ENCODE results near the gene HMCN2. TPM values are rescaled to one million over a fixed set of nuclear protein-coding genes. Genes with fewer than 3 reads are reported as not detected.

HMCN2 gene
- total and polyA plus RNA-seq, 4 donors: 0.25 to 14.8 (median 4.6) TPM

- H3K27me3 ChIP-seq (ENCODE audit: control insufficient read depth in 1 of 2, insufficient read depth in 2 of 2, low read length in 1 of 2): no peaks in the 10 kb centered on the region
- peak in 1 of 2 donors; percentile 26 for DNase-seq
- no peak overlapping the region for H3K4me3 ChIP-seq (ENCODE audit: low read length in 2 of 2)
- 52 to 57% methylated on average over 14 of the region's 14 CpGs for WGBS, 2 donors
- H3K36me3 ChIP-seq (ENCODE audit: control insufficient read depth in 1 of 2, insufficient read depth in 2 of 2, low read length in 1 of 2): no peaks in the 10 kb centered on the region
- intact Hi-C loops (cut with DNase I): no loop called here
- no peak for ATAC-seq (ENCODE audit: low FRiP score)
- H3K27ac ChIP-seq (ENCODE audit: low read depth in 1 of 2, low read length in 2 of 2): no peak overlapping the region
- H3K4me1 ChIP-seq (ENCODE audit: control insufficient read depth in 1 of 2, insufficient read depth in 2 of 2, low read length in 2 of 2): no peaks in the 10 kb centered on the region
- no peaks in the 10 kb centered on the region for H3K9me3 ChIP-seq (ENCODE audit: control insufficient read depth, low read length)
Measured at GRCh38 chr9:130311408-130312140, 46.0 kb downstream of the HMCN2 start.

GRCh38 chr9:130313103-130313858 is 47.7 kb downstream of the HMCN2 start:
- intact Hi-C loops (cut with DNase I): no loop called here
- Histone ChIP-seq H3K36me3 (ENCODE audit: control insufficient read depth in 1 of 2, insufficient read depth in 2 of 2, low read length in 1 of 2) (no peaks in the 10 kb centered on the region), H3K27me3 (ENCODE audit: control insufficient read depth in 1 of 2, insufficient read depth in 2 of 2, low read length in 1 of 2) (no peaks in the 10 kb centered on the region), H3K27ac (ENCODE audit: low read depth in 1 of 2, low read length in 2 of 2) (no peak overlapping the region), H3K4me1 (ENCODE audit: control insufficient read depth in 1 of 2, insufficient read depth in 2 of 2, low read length in 2 of 2) (no peaks in the 10 kb centered on the region), H3K9me3 (ENCODE audit: control insufficient read depth, low read length) (no peaks in the 10 kb centered on the region), H3K4me3 (ENCODE audit: low read length in 2 of 2) (no peak overlapping the region)
- WGBS, 2 donors: 81 to 84% methylated on average over 14 to 16 of the region's 16 CpGs
- ATAC-seq (ENCODE audit: low FRiP score): peak; percentile 36
- peak in 1 of 2 donors; percentile 35 for DNase-seq

- ATAC-seq (ENCODE audit: low FRiP score): no peak
- no peak for DNase-seq
- Histone ChIP-seq H3K27ac (ENCODE audit: low read depth in 1 of 2, low read length in 2 of 2) (no peak overlapping the region), H3K4me3 (ENCODE audit: low read length in 2 of 2) (no peak overlapping the region), H3K9me3 (ENCODE audit: control insufficient read depth, low read length) (no peaks in the 10 kb centered on the region), H3K27me3 (ENCODE audit: control insufficient read depth in 1 of 2, insufficient read depth in 2 of 2, low read length in 1 of 2) (no peaks in the 10 kb centered on the region), H3K36me3 (ENCODE audit: control insufficient read depth in 1 of 2, insufficient read depth in 2 of 2, low read length in 1 of 2) (no peaks in the 10 kb centered on the region), H3K4me1 (ENCODE audit: control insufficient read depth in 1 of 2, insufficient read depth in 2 of 2, low read length in 2 of 2) (no peaks in the 10 kb centered on the region)
- 72 to 78% methylated on average over 13 of the region's 13 CpGs for WGBS, 2 donors
- intact Hi-C loops (cut with DNase I): no loop called here
Measured at GRCh38 chr9:130315446-130316226, 50.1 kb downstream of the HMCN2 start.

- DNase-seq (no peak), ATAC-seq (ENCODE audit: low FRiP score) (no peak)
- Histone ChIP-seq H3K4me1 (ENCODE audit: control insufficient read depth in 1 of 2, insufficient read depth in 2 of 2, low read length in 2 of 2) (no peaks in the 10 kb centered on the region), H3K9me3 (ENCODE audit: control insufficient read depth, low read length) (no peaks in the 10 kb centered on the region), H3K27me3 (ENCODE audit: control insufficient read depth in 1 of 2, insufficient read depth in 2 of 2, low read length in 1 of 2) (no peaks in the 10 kb centered on the region), H3K4me3 (ENCODE audit: low read length in 2 of 2) (no peak overlapping the region), H3K36me3 (ENCODE audit: control insufficient read depth in 1 of 2, insufficient read depth in 2 of 2, low read length in 1 of 2) (no peaks in the 10 kb centered on the region), H3K27ac (ENCODE audit: low read depth in 1 of 2, low read length in 2 of 2) (no peak overlapping the region)
- intact Hi-C loops (cut with DNase I): no loop called here
- WGBS, 2 donors: 67 to 77% methylated on average over 5 to 8 of the region's 8 CpGs
Measured at GRCh38 chr9:130316430-130316829, 50.9 kb downstream of the HMCN2 start.

- no peak overlapping the region for H3K27ac ChIP-seq (ENCODE audit: low read depth in 1 of 2, low read length in 2 of 2)
- intact Hi-C loops (cut with DNase I): no loop called here
- no peaks in the 10 kb centered on the region for H3K27me3 ChIP-seq (ENCODE audit: control insufficient read depth in 1 of 2, insufficient read depth in 2 of 2, low read length in 1 of 2)
- H3K4me3 ChIP-seq (ENCODE audit: low read length in 2 of 2): no peak overlapping the region
- no peak for DNase-seq
- 79 to 87% methylated on average over 17 to 19 of the region's 19 CpGs for WGBS, 2 donors
- H3K36me3 ChIP-seq (ENCODE audit: control insufficient read depth in 1 of 2, insufficient read depth in 2 of 2, low read length in 1 of 2): no peaks in the 10 kb centered on the region
- no peaks in the 10 kb centered on the region for H3K4me1 ChIP-seq (ENCODE audit: control insufficient read depth in 1 of 2, insufficient read depth in 2 of 2, low read length in 2 of 2)
- ATAC-seq (ENCODE audit: low FRiP score): no peak
- no peaks in the 10 kb centered on the region for H3K9me3 ChIP-seq (ENCODE audit: control insufficient read depth, low read length)
Measured at GRCh38 chr9:130319300-130319699, 53.7 kb downstream of the HMCN2 start.

GRCh38 chr9:130319944-130320712 is 54.6 kb downstream of the HMCN2 start:
- 74 to 78% methylated on average over 17 of the region's 17 CpGs for WGBS, 2 donors
- H3K4me3 ChIP-seq (ENCODE audit: low read length in 2 of 2): no peak overlapping the region
- intact Hi-C loops (cut with DNase I): no loop called here
- H3K9me3 ChIP-seq (ENCODE audit: control insufficient read depth, low read length): no peaks in the 10 kb centered on the region
- H3K27ac ChIP-seq (ENCODE audit: low read depth in 1 of 2, low read length in 2 of 2): no peak overlapping the region
- H3K27me3 ChIP-seq (ENCODE audit: control insufficient read depth in 1 of 2, insufficient read depth in 2 of 2, low read length in 1 of 2): no peaks in the 10 kb centered on the region
- no peaks in the 10 kb centered on the region for H3K36me3 ChIP-seq (ENCODE audit: control insufficient read depth in 1 of 2, insufficient read depth in 2 of 2, low read length in 1 of 2)
- H3K4me1 ChIP-seq (ENCODE audit: control insufficient read depth in 1 of 2, insufficient read depth in 2 of 2, low read length in 2 of 2): no peaks in the 10 kb centered on the region
- DNase-seq (no peak), ATAC-seq (ENCODE audit: low FRiP score) (no peak)

- H3K4me1 ChIP-seq (ENCODE audit: control insufficient read depth in 1 of 2, insufficient read depth in 2 of 2, low read length in 2 of 2): no peaks in the 10 kb centered on the region
- WGBS, 2 donors: 37 to 46% methylated on average over 27 to 29 of the region's 29 CpGs
- no peak overlapping the region for H3K27ac ChIP-seq (ENCODE audit: low read depth in 1 of 2, low read length in 2 of 2)
- H3K4me3 ChIP-seq (ENCODE audit: low read length in 2 of 2): no peak overlapping the region
- H3K27me3 ChIP-seq (ENCODE audit: control insufficient read depth in 1 of 2, insufficient read depth in 2 of 2, low read length in 1 of 2): no peaks in the 10 kb centered on the region
- no peaks in the 10 kb centered on the region for H3K9me3 ChIP-seq (ENCODE audit: control insufficient read depth, low read length)
- intact Hi-C loops (cut with DNase I): no loop called here
- DNase-seq: no peak
- no peak for ATAC-seq (ENCODE audit: low FRiP score)
- no peaks in the 10 kb centered on the region for H3K36me3 ChIP-seq (ENCODE audit: control insufficient read depth in 1 of 2, insufficient read depth in 2 of 2, low read length in 1 of 2)
Measured at GRCh38 chr9:130320723-130321481, 55.3 kb downstream of the HMCN2 start.

GRCh38 chr9:130321539-130321938 is 56.0 kb downstream of the HMCN2 start:
- no peak for ATAC-seq (ENCODE audit: low FRiP score)

More at GRCh38 chr9:130321539-130321938, 56.0 kb downstream of the HMCN2 start:
- Histone ChIP-seq H3K4me1 (ENCODE audit: control insufficient read depth in 1 of 2, insufficient read depth in 2 of 2, low read length in 2 of 2) (no peaks in the 10 kb centered on the region), H3K4me3 (ENCODE audit: low read length in 2 of 2) (no peak overlapping the region), H3K27me3 (ENCODE audit: control insufficient read depth in 1 of 2, insufficient read depth in 2 of 2, low read length in 1 of 2) (no peaks in the 10 kb centered on the region), H3K36me3 (ENCODE audit: control insufficient read depth in 1 of 2, insufficient read depth in 2 of 2, low read length in 1 of 2) (no peaks in the 10 kb centered on the region), H3K27ac (ENCODE audit: low read depth in 1 of 2, low read length in 2 of 2) (no peak overlapping the region), H3K9me3 (ENCODE audit: control insufficient read depth, low read length) (no peaks in the 10 kb centered on the region)
- intact Hi-C loops (cut with DNase I): no loop called here
- 71 to 76% methylated on average over 14 of the region's 14 CpGs for WGBS, 2 donors
- no peak for DNase-seq

Data from aorta (tissue), 5 donors.